GM18526 (cell line): ENCODE results near the gene PIK3CD.

Source experiments
- POLR2A ChIP-seq: IDR thresholded peaks from 3 replicates; pipeline ENCODE4 v1.6.1; 2011; ENCODE audit not compliant: insufficient read length; ENCODE audit errors: extremely low read depth

The PIK3CD gene

DNA sequence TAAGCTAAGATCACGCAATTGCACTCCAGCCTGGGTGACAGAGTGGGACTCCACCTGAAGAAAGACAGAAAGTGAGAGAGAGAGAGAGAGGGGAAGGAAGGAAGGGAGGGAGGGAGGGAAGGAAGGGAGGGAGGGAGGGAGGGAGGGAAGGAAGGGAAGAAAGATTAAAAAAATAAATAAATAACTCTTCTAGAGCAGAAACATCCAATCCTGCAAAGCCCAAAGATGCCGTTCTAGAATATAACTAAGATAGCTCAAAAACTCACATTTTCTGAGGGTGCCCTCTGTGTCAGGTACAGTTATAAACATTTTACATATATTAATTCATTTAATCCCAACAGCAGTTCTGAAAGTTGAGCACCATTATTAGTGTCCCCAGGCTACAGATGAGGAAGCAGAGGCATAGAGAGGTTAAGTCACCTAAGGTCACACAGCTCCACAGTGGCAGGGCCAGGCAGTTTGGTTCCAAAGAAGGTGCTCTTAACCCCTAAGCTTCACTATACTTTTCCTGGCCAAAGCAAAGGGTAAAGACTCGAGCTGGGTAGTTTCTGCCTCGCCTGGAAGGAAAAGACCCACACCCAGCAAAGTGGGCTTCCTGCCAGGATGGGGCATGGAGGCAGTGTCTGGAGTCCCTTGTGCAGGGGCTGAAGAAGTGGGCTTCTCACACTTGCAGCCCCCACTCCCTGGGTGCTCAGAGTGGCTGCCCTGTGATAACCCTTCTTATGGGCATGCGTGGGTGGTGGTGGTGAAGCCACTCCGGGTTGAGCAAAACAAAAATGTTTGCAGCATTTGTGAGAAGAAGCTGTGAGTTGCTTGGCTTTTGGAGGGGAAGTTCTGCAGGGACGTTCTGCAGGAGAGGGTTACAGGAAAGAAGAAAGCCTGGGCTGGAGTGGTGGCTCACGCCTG is 7.9 kb upstream of the PIK3CD start:
- TF ChIP-seq POLR2A = no peak

- TF ChIP-seq POLR2A = no peak
These were observed 5.5 kb upstream of the PIK3CD start for GRCh38 chr1:9646037-9646436.

- TF ChIP-seq POLR2A = no peak
These were observed 3.4 kb upstream of the PIK3CD start for GRCh38 chr1:9648171-9648570.

GRCh38 chr1:9649769-9650168 is 1.8 kb upstream of the PIK3CD start:
- TF ChIP-seq POLR2A = no peak

- TF ChIP-seq POLR2A = no peak
These were observed 339 bp upstream of the PIK3CD start for GRCh38 chr1:9651220-9651564.

- peak; percentile 56 for TF ChIP-seq POLR2A
These were observed 1.1 kb downstream of the PIK3CD start for GRCh38 chr1:9652379-9653209.

- no peak for TF ChIP-seq POLR2A
These were observed 1.6 kb downstream of the PIK3CD start for GRCh38 chr1:9653210-9653490.

DNA sequence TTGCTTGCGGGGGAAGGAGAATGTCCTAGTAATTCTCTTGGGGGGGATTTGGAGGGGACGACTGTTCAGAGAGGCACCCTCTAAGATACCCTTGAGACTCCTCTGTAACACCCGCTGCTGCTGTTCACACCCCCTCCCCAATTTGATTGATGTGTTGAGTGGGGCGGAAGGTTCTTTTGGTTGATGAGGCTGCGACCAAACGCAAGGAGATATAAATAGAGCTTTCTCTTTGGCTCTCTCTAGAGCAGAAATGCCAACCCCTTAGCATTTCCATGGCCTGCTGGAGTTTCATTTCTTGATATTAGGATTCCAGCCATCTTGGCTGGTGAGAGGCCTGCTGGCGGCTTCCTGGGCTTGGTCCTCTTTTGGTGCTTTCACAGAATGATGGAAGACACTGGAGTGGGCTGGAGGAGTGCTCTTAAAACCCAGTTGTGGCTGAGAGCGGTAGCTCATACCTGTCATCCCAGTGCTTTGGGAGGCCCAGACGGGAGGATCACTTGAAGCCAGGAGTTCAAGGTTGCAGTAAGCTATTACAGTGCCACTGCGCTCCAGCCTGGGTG is 2.0 kb downstream of the PIK3CD start:
- no peak for TF ChIP-seq POLR2A

GRCh38 chr1:9654051-9654833 is 2.7 kb downstream of the PIK3CD start:
- peak; percentile 46 for TF ChIP-seq POLR2A

DNA sequence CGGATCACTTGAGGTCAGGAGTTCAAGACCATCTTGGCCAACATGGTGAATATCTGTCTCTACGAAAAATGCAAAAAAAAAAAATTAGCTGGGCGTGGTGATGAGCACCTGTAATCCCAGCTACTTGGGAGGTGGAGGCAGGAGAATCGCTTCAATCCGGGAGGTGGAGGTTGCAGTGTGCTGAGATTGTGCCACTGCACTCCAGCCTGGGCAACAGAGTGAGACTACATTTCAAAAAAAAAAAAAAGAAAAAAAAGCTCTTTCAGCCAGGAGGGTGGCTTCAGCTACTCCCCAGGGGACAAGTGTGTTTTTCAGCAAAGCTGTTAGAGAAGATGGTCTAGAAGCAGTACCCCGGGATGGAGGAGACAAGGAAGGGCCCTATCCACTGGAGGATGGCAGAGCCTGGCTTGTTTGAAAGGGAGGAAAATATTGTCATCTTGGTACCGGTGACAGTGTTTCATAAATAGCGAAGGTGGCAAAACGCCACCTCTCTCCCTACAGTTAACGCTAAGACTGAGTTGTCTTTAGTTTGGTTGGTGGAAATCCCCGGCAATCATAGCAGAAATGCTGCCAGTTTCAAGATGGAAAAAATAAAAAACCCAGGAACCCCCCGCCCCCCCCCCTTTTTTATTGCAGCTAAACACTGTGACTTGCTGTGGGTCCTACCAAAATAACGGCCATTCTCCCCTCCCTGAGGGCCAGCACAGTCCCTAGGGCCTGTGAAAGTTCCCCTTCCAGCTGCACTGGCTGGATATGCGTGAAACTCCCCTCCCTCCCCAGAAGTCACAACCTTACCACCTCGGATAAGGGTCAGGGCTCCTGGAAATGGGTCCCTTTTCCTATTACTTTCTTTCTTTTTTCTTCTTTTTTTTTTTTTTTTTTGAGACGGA is 3.5 kb downstream of the PIK3CD start:
- peak; percentile 25 for TF ChIP-seq POLR2A

DNA sequence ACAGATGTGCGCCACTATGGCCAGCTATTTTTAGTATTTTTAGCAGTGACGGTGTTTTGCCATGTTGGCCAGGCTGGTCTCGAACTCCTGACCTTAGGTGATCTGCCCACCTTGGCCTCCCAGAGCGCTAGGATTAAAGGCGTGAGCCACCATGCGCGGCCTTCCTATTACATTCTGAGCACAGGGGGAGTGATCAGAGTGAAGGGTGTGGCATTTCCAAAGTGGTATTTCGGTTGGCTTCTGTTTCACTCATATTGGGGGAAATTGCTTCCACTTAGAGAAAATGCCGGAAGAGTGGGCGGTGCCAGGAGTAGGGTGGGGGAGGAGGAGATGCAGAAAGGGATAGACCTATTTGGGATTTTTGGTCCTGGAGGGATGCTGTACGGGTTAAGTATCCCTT is 4.3 kb downstream of the PIK3CD start:
- no peak for TF ChIP-seq POLR2A

DNA sequence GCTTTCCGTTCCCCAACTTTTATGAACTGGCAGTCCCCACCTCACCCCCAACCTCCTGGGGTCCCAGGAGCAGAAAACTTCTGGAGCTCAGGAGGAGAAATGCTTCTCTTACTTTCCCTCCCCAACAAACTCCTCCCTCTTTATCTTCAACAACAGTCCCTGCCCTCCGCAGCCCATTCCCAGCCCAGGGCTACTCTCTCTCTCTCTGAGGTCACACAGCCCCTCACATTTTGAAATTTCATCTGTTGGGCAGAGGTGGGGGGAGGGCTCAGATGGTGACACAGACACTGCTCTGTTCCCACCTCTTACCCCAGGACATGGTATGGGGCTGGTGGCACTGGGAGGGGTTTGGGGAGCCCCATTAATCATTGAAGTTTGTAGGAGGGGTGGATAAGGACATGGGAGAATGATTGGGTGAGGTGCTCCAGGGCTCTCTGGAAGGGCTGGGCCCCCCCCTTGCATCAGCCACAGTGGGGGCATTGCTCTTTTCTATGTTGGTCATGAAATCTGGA is 6.0 kb downstream of the PIK3CD start:
- TF ChIP-seq POLR2A = no peak

DNA sequence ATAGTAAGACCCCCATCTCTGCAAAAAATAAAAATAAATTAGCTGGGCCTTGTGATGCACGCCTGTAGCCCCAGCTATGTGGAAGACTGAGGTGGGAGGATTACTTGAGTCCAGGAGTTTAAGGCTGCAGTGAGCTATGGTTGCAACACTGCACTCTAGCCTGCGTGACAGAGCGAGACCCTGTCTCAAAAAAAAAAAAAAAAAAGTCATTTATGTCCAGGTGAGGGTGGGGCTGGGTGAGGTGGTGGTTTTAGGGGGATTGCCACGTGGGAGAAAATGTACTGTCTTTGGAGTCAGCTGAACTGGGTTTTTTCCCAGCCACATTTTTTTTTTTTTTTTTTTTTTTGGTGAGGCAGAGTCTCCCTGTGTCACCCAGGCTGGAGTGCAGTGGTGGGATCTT is 6.7 kb downstream of the PIK3CD start:
- no peak for TF ChIP-seq POLR2A

- TF ChIP-seq POLR2A = no peak
These were observed 7.8 kb downstream of the PIK3CD start for GRCh38 chr1:9659328-9659727.
